Natural killer cell treated with Interleukin-12 subunit alpha and Interleukin-12 subunit beta and Interleukin-15 and Interleukin-18, amount 100 ng/mL, for 72 hours (primary cell): ENCODE results near the gene ABCA3. TPM values are rescaled to one million over a fixed set of nuclear protein-coding genes. Genes with fewer than 3 reads are reported as not detected.

ENCODE experiments used
- ATAC-seq, 2 donors: fragments of 150-1000 bp; cut with Tn5 transposase in 1 of 2; sonication (Bioruptor Pico), chemical (Tn5 transposase) in 1 of 2; 2 replicates each; pipeline ENCODE4 v1.10.0; 2021
- DNase-seq: peaks from one replicate; pipeline ENCODE4 v3.0.0; 2022; ENCODE audit warnings: low spot score
- H3K27ac Mint-ChIP-seq, 2 donors: 1 replicate in 1 of 2; 2 replicates in 1 of 2; pipeline ENCODE4 v1.8.0; 2022; ENCODE audit warnings: mixed read lengths in 2 of 2, mild to moderate bottlenecking in 1 of 2, moderate library complexity in 1 of 2
- H3K27me3 Mint-ChIP-seq, 2 donors: 1 replicate in 1 of 2; 2 replicates in 1 of 2; pipeline ENCODE4 v1.8.0; 2022; ENCODE audit warnings: mixed read lengths in 2 of 2
- H3K36me3 Mint-ChIP-seq: one replicate; pipeline ENCODE4 v1.8.0; 2022; ENCODE audit warnings: mixed read lengths
- H3K4me1 Mint-ChIP-seq, 2 donors: 1 replicate in 1 of 2; 2 replicates in 1 of 2; pipeline ENCODE4 v1.8.0; 2022; ENCODE audit warnings: low read depth in 2 of 2, mixed read lengths in 2 of 2, mild to moderate bottlenecking in 1 of 2
- H3K4me3 Mint-ChIP-seq: one replicate; pipeline ENCODE4 v1.8.0; 2022; ENCODE audit warnings: mixed read lengths
- H3K9me3 Mint-ChIP-seq: 2 replicates; pipeline ENCODE4 v1.8.0; 2022; ENCODE audit warnings: mixed read lengths
- total RNA-seq, 2 donors: library from RNA; stranded (reverse); gene quantifications; one replicate each; pipeline ENCODE4 v1.2.3, GENCODE V29; 2022

ABCA3 gene
- total RNA-seq, 2 donors from 2014 or later = 7.3 to 14.9 TPM

- no peak overlapping the region for H3K27ac Mint-ChIP-seq
- no peak for DNase-seq
- H3K4me3 Mint-ChIP-seq = no peak overlapping the region
Measured at GRCh38 chr16:2337431-2338296, 2.9 kb downstream of the ABCA3 start.

GRCh38 chr16:2335286-2335895 is 5.1 kb downstream of the ABCA3 start:
- no peak for ATAC-seq
- H3K4me1 Mint-ChIP-seq = peaks cover 6 to 8% of the 10 kb centered on the region in 2 donors
- H3K27me3 Mint-ChIP-seq = no peaks in the 10 kb centered on the region
- H3K36me3 Mint-ChIP-seq = no peaks in the 10 kb centered on the region
- H3K27ac Mint-ChIP-seq = no peak overlapping the region
- no peak for DNase-seq
- no peaks in the 10 kb centered on the region for H3K9me3 Mint-ChIP-seq
- H3K4me3 Mint-ChIP-seq = no peak overlapping the region

More at GRCh38 chr16:2337431-2338296, 2.9 kb downstream of the ABCA3 start:
- Mint-ChIP-seq H3K4me1 (peaks cover 6 to 11% of the 10 kb centered on the region in 2 donors), H3K36me3 (no peaks in the 10 kb centered on the region), H3K27me3 (peaks cover 0 to under 1% of the 10 kb centered on the region in 2 donors), H3K9me3 (no peaks in the 10 kb centered on the region)
- ATAC-seq = no peak

GRCh38 chr16:2333772-2334379 is 6.7 kb downstream of the ABCA3 start:
- Mint-ChIP-seq H3K27me3 (no peaks in the 10 kb centered on the region), H3K4me1 (peaks cover 0 to 4% of the 10 kb centered on the region in 2 donors), H3K9me3 (no peaks in the 10 kb centered on the region), H3K27ac (no peak overlapping the region), H3K4me3 (no peak overlapping the region), H3K36me3 (no peaks in the 10 kb centered on the region)
- no peak for DNase-seq
- no peak for ATAC-seq

- ATAC-seq = no peak
- no peaks in the 10 kb centered on the region for H3K9me3 Mint-ChIP-seq
- H3K36me3 Mint-ChIP-seq = no peaks in the 10 kb centered on the region
- peaks cover 0 to 3% of the 10 kb centered on the region in 2 donors for H3K4me1 Mint-ChIP-seq
- no peak for DNase-seq
- no peaks in the 10 kb centered on the region for H3K27me3 Mint-ChIP-seq
- H3K27ac Mint-ChIP-seq = no peak overlapping the region
- H3K4me3 Mint-ChIP-seq = no peak overlapping the region
Measured at GRCh38 chr16:2333231-2333630, 7.3 kb downstream of the ABCA3 start.

GRCh38 chr16:2331931-2332267 is 8.6 kb downstream of the ABCA3 start:
- H3K4me1 Mint-ChIP-seq = no peaks in the 10 kb centered on the region
- H3K36me3 Mint-ChIP-seq = no peaks in the 10 kb centered on the region
- no peak overlapping the region for H3K4me3 Mint-ChIP-seq
- no peaks in the 10 kb centered on the region for H3K9me3 Mint-ChIP-seq
- no peaks in the 10 kb centered on the region for H3K27me3 Mint-ChIP-seq
- H3K27ac Mint-ChIP-seq = no peak overlapping the region
- ATAC-seq (no peak), DNase-seq (no peak)

GRCh38 chr16:2331199-2331930 is 9.2 kb downstream of the ABCA3 start:
- no peaks in the 10 kb centered on the region for H3K4me1 Mint-ChIP-seq
- H3K4me3 Mint-ChIP-seq = no peak overlapping the region
- H3K27me3 Mint-ChIP-seq = no peaks in the 10 kb centered on the region
- H3K36me3 Mint-ChIP-seq = no peaks in the 10 kb centered on the region
- H3K27ac Mint-ChIP-seq = no peak overlapping the region
- ATAC-seq = no peak
- H3K9me3 Mint-ChIP-seq = no peaks in the 10 kb centered on the region
- no peak for DNase-seq

- Mint-ChIP-seq H3K27me3 (no peaks in the 10 kb centered on the region), H3K4me3 (no peak overlapping the region), H3K9me3 (no peaks in the 10 kb centered on the region), H3K4me1 (no peaks in the 10 kb centered on the region), H3K27ac (no peak overlapping the region), H3K36me3 (no peaks in the 10 kb centered on the region)
- no peak for DNase-seq
- no peak for ATAC-seq
Measured at GRCh38 chr16:2329532-2329931, 11.0 kb downstream of the ABCA3 start.

GRCh38 chr16:2328428-2328827 is 12.1 kb downstream of the ABCA3 start:
- no peaks in the 10 kb centered on the region for H3K9me3 Mint-ChIP-seq
- H3K27me3 Mint-ChIP-seq = no peaks in the 10 kb centered on the region
- H3K36me3 Mint-ChIP-seq = no peaks in the 10 kb centered on the region
- H3K27ac Mint-ChIP-seq = no peak overlapping the region
- no peak for DNase-seq
- H3K4me1 Mint-ChIP-seq = no peaks in the 10 kb centered on the region
- no peak overlapping the region for H3K4me3 Mint-ChIP-seq
- no peak for ATAC-seq

- no peak for DNase-seq
- Mint-ChIP-seq H3K4me1 (no peaks in the 10 kb centered on the region), H3K9me3 (no peaks in the 10 kb centered on the region), H3K27ac (no peak overlapping the region), H3K27me3 (no peaks in the 10 kb centered on the region), H3K36me3 (no peaks in the 10 kb centered on the region), H3K4me3 (no peak overlapping the region)
- no peak for ATAC-seq
Measured at GRCh38 chr16:2326191-2326590, 14.3 kb downstream of the ABCA3 start.

- no peaks in the 10 kb centered on the region for H3K27me3 Mint-ChIP-seq
- DNase-seq = no peak
- no peak overlapping the region for H3K4me3 Mint-ChIP-seq
- no peaks in the 10 kb centered on the region for H3K36me3 Mint-ChIP-seq
- H3K27ac Mint-ChIP-seq = no peak overlapping the region
- H3K4me1 Mint-ChIP-seq = no peaks in the 10 kb centered on the region
- H3K9me3 Mint-ChIP-seq = no peaks in the 10 kb centered on the region
- no peak for ATAC-seq
Measured at GRCh38 chr16:2325791-2326190, 14.7 kb downstream of the ABCA3 start.

- no peak overlapping the region for H3K4me3 Mint-ChIP-seq
- H3K27ac Mint-ChIP-seq = no peak overlapping the region
- H3K4me1 Mint-ChIP-seq = no peaks in the 10 kb centered on the region
- H3K36me3 Mint-ChIP-seq = no peaks in the 10 kb centered on the region
- H3K9me3 Mint-ChIP-seq = no peaks in the 10 kb centered on the region
- DNase-seq (no peak), ATAC-seq (no peak)
- H3K27me3 Mint-ChIP-seq = no peaks in the 10 kb centered on the region
Measured at GRCh38 chr16:2325181-2325580, 15.3 kb downstream of the ABCA3 start.

- Mint-ChIP-seq H3K27me3 (no peaks in the 10 kb centered on the region), H3K9me3 (no peaks in the 10 kb centered on the region), H3K4me3 (no peak overlapping the region), H3K27ac (no peak overlapping the region), H3K4me1 (no peaks in the 10 kb centered on the region), H3K36me3 (no peaks in the 10 kb centered on the region)
- no peak for DNase-seq
- no peak for ATAC-seq
Measured at GRCh38 chr16:2324296-2324859, 16.1 kb downstream of the ABCA3 start.

GRCh38 chr16:2323701-2324100 is 16.8 kb downstream of the ABCA3 start:
- Mint-ChIP-seq H3K27ac (no peak overlapping the region), H3K36me3 (no peaks in the 10 kb centered on the region), H3K4me1 (no peaks in the 10 kb centered on the region), H3K4me3 (no peak overlapping the region), H3K27me3 (no peaks in the 10 kb centered on the region), H3K9me3 (no peaks in the 10 kb centered on the region)
- DNase-seq = no peak
- ATAC-seq = no peak
